Measurements from ENCODE around the gene MAP3K14. TPM values are rescaled to one million over a fixed set of nuclear protein-coding genes. Genes with fewer than 3 reads are reported as not detected.

Gene MAP3K14
- polyA plus RNA-seq, 3 donors = 1.4 to 29.9 (median 3.8) TPM

- H3K27ac Mint-ChIP-seq = peak overlapping the region in 2 of 7 donors; percentile 12 to 15
- intact Hi-C loops (cut with micrococcal nuclease) = no loop called here
- H3K4me2 ChIP-seq (replicated peaks; ENCODE audit: extremely low read depth, low read length, poor library complexity, severe bottlenecking) = peak overlapping the region; percentile 65
- no peak overlapping the region for H3K27ac ChIP-seq (ENCODE audit: low read depth in 1 of 2, low read length in 2 of 2)
- peaks cover 0 to 4% (median 0%) of the 10 kb centered on the region in 3 donors for H3K27me3 Mint-ChIP-seq (ENCODE audit: low read depth in 3 of 3)
- peaks cover 97% of the 10 kb centered on the region for H4K20me1 ChIP-seq (ENCODE audit: insufficient read depth, low read length)
- H3K79me2 ChIP-seq (ENCODE audit: insufficient read depth, low read length) = peaks cover 18% of the 10 kb centered on the region
- H3K27me3 ChIP-seq (ENCODE audit: control insufficient read depth in 2 of 2, insufficient read depth in 2 of 2, low read length in 2 of 2) = no peaks in the 10 kb centered on the region
- peak overlapping the region in 1 of 3 experiments; percentile 50 for H3K4me3 ChIP-seq (replicated peaks in 1 of 3; ENCODE audit: low read depth in 2 of 3, low read length in 3 of 3)
- no peak overlapping the region for H3K9ac ChIP-seq (ENCODE audit: insufficient read depth, low read length, poor library complexity, severe bottlenecking)
- H3K4me3 Mint-ChIP-seq = peak overlapping the region; percentile 24 to 26
- no peak for TF ChIP-seq CTCF (IDR thresholded peaks at IDR 0.05)
- peaks cover 63 to 86% of the 10 kb centered on the region in 2 donors for H3K36me3 ChIP-seq (replicated peaks in 1 of 2; ENCODE audit: control insufficient read depth in 1 of 2, insufficient read depth in 2 of 2, low read length in 2 of 2)
- no peaks in the 10 kb centered on the region for H3K9me3 ChIP-seq (replicated peaks in 1 of 2; ENCODE audit: control insufficient read depth in 1 of 2, insufficient read depth in 1 of 2, low read length in 2 of 2)
- DNase-seq = no peak
- H3K4me1 Mint-ChIP-seq = peaks cover 39% of the 10 kb centered on the region
- peaks cover 0 to 3% (median 0%) of the 10 kb centered on the region in 7 donors for H3K9me3 Mint-ChIP-seq
- H2AFZ ChIP-seq (ENCODE audit: insufficient read depth, low read depth, low read length, poor library complexity, severe bottlenecking) = no peak overlapping the region
- peaks cover 62 to 81% of the 10 kb centered on the region in 2 donors for H3K36me3 Mint-ChIP-seq
- WGBS (ENCODE audit: insufficient coverage) = 92% methylated on average over 7 of the region's 8 CpGs
- peaks cover 35 to 46% of the 10 kb centered on the region in 2 donors for H3K4me1 ChIP-seq (ENCODE audit: control insufficient read depth in 1 of 2, insufficient read depth in 2 of 2, low read length in 2 of 2)
These were observed 70.5 kb downstream of the MAP3K14 start for GRCh38 chr17:45246338-45246737.

GRCh38 chr17:45244725-45245656 lies 71.8 kb downstream of the MAP3K14 start:
- no peak for DNase-seq
- peaks cover 98% of the 10 kb centered on the region for H4K20me1 ChIP-seq (ENCODE audit: insufficient read depth, low read length)
- peaks cover 28% of the 10 kb centered on the region for H3K79me2 ChIP-seq (ENCODE audit: insufficient read depth, low read length)
- H3K9ac ChIP-seq (ENCODE audit: insufficient read depth, low read length, poor library complexity, severe bottlenecking) = no peak overlapping the region
- Mint-ChIP-seq H3K4me1 (peaks cover 36% of the 10 kb centered on the region), H3K4me3 (no peak overlapping the region), H3K9me3 (peaks cover 0 to 3% (median 0%) of the 10 kb centered on the region in 7 donors), H3K27me3 (ENCODE audit: low read depth in 3 of 3) (peaks cover 0 to 4% (median 0%) of the 10 kb centered on the region in 3 donors), H3K27ac (peak overlapping the region in 1 of 7 donors; percentile 61), H3K36me3 (peaks cover 71 to 85% of the 10 kb centered on the region in 2 donors)
- no peaks in the 10 kb centered on the region for H3K27me3 ChIP-seq (ENCODE audit: control insufficient read depth in 2 of 2, insufficient read depth in 2 of 2, low read length in 2 of 2)
- 97% methylated on average over 18 of the region's 21 CpGs for WGBS (ENCODE audit: insufficient coverage)
- no peak overlapping the region for H3K4me3 ChIP-seq (replicated peaks in 1 of 3; ENCODE audit: low read depth in 2 of 3, low read length in 3 of 3)
- no peak overlapping the region for H2AFZ ChIP-seq (ENCODE audit: insufficient read depth, low read depth, low read length, poor library complexity, severe bottlenecking)
- no peak overlapping the region for H3K27ac ChIP-seq (ENCODE audit: low read depth in 1 of 2, low read length in 2 of 2)
- no peak for TF ChIP-seq CTCF (IDR thresholded peaks at IDR 0.05)
- H3K4me2 ChIP-seq (replicated peaks; ENCODE audit: extremely low read depth, low read length, poor library complexity, severe bottlenecking) = no peak overlapping the region
- intact Hi-C loops (cut with micrococcal nuclease) = no loop called here
- peaks cover 35 to 46% of the 10 kb centered on the region in 2 donors for H3K4me1 ChIP-seq (ENCODE audit: control insufficient read depth in 1 of 2, insufficient read depth in 2 of 2, low read length in 2 of 2)
- peaks cover 71 to 86% of the 10 kb centered on the region in 2 donors for H3K36me3 ChIP-seq (replicated peaks in 1 of 2; ENCODE audit: control insufficient read depth in 1 of 2, insufficient read depth in 2 of 2, low read length in 2 of 2)
- no peaks in the 10 kb centered on the region for H3K9me3 ChIP-seq (replicated peaks in 1 of 2; ENCODE audit: control insufficient read depth in 1 of 2, insufficient read depth in 1 of 2, low read length in 2 of 2)
